ES-I3 (cell line): ENCODE data around the gene IRF4.

Experiments used
- H3K36me3 ChIP-seq: 2 replicates; pipeline ENCODE4 v1.6.1; 2013; ENCODE audit warnings: mild to moderate bottlenecking, low read length, control low read depth, moderate library complexity; ENCODE audit not compliant: insufficient read depth
- H3K4me1 ChIP-seq: 2 replicates; pipeline ENCODE4 v1.6.1; 2013; ENCODE audit warnings: mild to moderate bottlenecking, control low read depth, low read length; ENCODE audit not compliant: insufficient read depth
- H3K9ac ChIP-seq: 2 replicates; pipeline ENCODE4 v1.6.1; 2013; ENCODE audit warnings: low read depth, mild to moderate bottlenecking, low read length, moderate library complexity
- H3K9me3 ChIP-seq: 2 replicates; pipeline ENCODE4 v1.6.1; 2013; ENCODE audit warnings: mild to moderate bottlenecking, low read length, moderate library complexity; ENCODE audit not compliant: control insufficient read depth, insufficient read depth

The IRF4 gene

DNA sequence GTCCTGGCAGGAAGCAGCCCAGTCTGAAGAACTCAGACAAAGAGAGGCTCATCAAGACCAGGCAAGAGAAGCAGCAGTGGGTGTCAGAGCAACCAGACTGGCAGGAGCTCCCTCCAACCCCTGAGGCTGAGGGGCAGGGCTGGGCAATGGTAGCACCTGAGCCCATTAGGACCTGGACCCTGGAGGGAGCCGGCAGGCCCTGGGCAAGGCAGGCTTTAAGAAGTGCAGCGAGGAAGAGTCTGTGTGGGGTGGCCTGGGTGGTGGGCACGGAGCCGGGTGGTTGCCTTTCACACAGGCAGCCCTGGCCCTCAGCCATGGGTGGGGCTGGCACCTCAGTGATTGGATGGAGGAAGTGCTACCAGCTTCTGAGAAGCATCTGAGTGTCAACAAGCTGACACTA, 33.1 kb upstream of the IRF4 start:
- no peak overlapping the region for H3K9ac ChIP-seq
- no peaks in the 10 kb centered on the region for H3K4me1 ChIP-seq

GRCh38 chr6:358847-359246, 32.7 kb upstream of the IRF4 start:
- Histone ChIP-seq H3K4me1 (no peaks in the 10 kb centered on the region), H3K9me3 (peaks cover 9% of the 10 kb centered on the region; the same call in 1 of the 2 replicates), H3K9ac (no peak overlapping the region), H3K36me3 (no peaks in the 10 kb centered on the region)

More for the DNA sequence above, 33.1 kb upstream of the IRF4 start:
- Histone ChIP-seq H3K9me3 (peaks cover 7% of the 10 kb centered on the region; the same call in 1 of the 2 replicates), H3K36me3 (no peaks in the 10 kb centered on the region)

DNA sequence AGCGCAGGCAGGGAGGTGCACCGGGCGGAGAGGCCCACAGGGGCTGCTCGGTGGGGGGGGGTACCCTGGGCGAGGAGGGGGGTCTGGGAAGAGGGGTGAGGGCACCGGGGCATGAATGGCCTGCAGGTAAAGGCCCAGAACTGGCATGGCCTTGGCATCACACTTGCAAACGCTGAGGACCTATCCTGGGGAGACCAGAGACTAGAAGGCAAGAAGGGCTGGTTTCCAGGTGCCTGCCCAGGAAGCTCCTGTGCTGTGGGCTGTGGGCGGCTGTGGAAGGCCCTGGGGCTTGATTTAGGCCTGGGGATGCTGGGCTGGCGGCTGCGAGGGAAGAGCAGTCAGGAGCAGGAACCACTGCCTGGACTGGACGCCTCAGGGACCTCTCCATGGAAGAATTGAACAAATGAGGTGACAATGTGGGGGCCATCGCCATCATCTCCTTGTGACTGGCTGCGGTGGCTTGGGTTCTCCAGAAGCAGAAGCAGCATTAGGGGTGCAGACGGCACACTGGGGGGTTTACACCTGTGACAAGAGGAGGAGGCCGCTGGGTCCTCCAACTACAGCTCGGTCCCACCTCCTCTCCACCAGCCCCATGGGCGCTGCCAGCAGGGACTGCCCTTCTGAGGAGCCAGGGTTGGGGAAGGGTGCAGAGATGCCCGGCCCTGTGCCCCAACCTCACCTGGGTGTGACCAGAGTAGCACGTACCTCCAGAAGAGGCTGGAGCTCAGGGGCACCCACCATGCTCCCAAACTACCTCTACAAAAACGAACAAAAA, 32.1 kb upstream of the IRF4 start:
- H3K4me1 ChIP-seq, result no peaks in the 10 kb centered on the region
- peaks cover 12% of the 10 kb centered on the region; the same call in 1 of the 2 replicates for H3K9me3 ChIP-seq
- H3K9ac ChIP-seq, result no peak overlapping the region
- H3K36me3 ChIP-seq, result no peaks in the 10 kb centered on the region

- no peaks in the 10 kb centered on the region for H3K36me3 ChIP-seq
- no peak overlapping the region for H3K9ac ChIP-seq
- peaks cover 12% of the 10 kb centered on the region; the same call in 1 of the 2 replicates for H3K9me3 ChIP-seq
- H3K4me1 ChIP-seq, result no peaks in the 10 kb centered on the region
Measured at GRCh38 chr6:360349-360748, 31.2 kb upstream of the IRF4 start.

- Histone ChIP-seq H3K9ac (no peak overlapping the region), H3K36me3 (no peaks in the 10 kb centered on the region), H3K9me3 (peaks cover 12% of the 10 kb centered on the region; the same call in 1 of the 2 replicates), H3K4me1 (no peaks in the 10 kb centered on the region)
Measured at GRCh38 chr6:360764-361373, 30.7 kb upstream of the IRF4 start.

DNA sequence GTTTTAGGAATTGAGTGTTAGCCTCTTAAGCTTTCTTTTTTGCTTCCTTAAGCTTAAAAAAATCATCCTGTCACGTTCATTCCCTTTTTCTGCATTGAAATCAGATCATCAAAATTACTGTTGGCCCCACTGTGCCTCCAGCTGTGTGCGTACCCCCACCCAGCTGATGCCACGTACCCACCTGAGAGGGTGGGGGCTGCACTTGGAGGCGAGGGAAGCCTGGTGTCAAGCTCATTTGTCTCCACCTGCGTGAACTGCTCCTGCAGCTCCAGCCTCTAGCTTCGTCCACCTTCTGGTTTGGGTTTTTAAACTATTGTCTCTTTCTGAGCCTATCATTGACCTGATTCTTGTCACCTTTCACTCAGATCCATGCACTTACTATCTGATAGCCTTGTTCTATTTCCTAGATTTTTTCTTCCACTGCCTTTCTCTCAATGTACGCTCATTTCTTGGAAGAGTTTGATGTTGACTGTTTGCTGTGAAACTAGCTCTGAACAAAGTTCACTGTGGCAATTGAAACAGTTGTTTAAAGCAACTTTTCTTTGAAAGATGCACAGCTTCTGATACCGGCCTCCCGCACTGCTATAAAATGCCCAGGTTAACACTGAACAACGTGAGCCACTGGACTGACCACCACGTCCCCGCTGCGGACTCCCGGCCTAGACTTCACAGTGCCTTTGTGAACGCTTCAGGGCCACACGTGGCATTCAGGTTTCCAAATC, 30.0 kb upstream of the IRF4 start:
- peaks cover 12% of the 10 kb centered on the region; the same call in 1 of the 2 replicates for H3K9me3 ChIP-seq
- no peaks in the 10 kb centered on the region for H3K36me3 ChIP-seq
- no peak overlapping the region for H3K9ac ChIP-seq
- no peaks in the 10 kb centered on the region for H3K4me1 ChIP-seq

GRCh38 chr6:362231-362923, 29.2 kb upstream of the IRF4 start:
- H3K9me3 ChIP-seq, result peaks cover 12% of the 10 kb centered on the region; the same call in 1 of the 2 replicates
- no peak overlapping the region for H3K9ac ChIP-seq
- no peaks in the 10 kb centered on the region for H3K36me3 ChIP-seq
- H3K4me1 ChIP-seq, result no peaks in the 10 kb centered on the region

- Histone ChIP-seq H3K9me3 (peaks cover 12% of the 10 kb centered on the region; the same call in 1 of the 2 replicates), H3K9ac (no peak overlapping the region), H3K4me1 (no peaks in the 10 kb centered on the region), H3K36me3 (no peaks in the 10 kb centered on the region)
Measured at GRCh38 chr6:362924-363249, 28.7 kb upstream of the IRF4 start.

- no peak overlapping the region for H3K9ac ChIP-seq
- H3K36me3 ChIP-seq, result no peaks in the 10 kb centered on the region
- H3K4me1 ChIP-seq, result no peaks in the 10 kb centered on the region
- peaks cover 12% of the 10 kb centered on the region; the same call in 1 of the 2 replicates for H3K9me3 ChIP-seq
Measured at GRCh38 chr6:363291-363690, 28.3 kb upstream of the IRF4 start.

GRCh38 chr6:363909-364308, 27.6 kb upstream of the IRF4 start:
- H3K4me1 ChIP-seq, result no peaks in the 10 kb centered on the region
- no peaks in the 10 kb centered on the region for H3K36me3 ChIP-seq
- no peak overlapping the region for H3K9ac ChIP-seq
- H3K9me3 ChIP-seq, result peaks cover 12% of the 10 kb centered on the region; the same call in 1 of the 2 replicates

- H3K4me1 ChIP-seq, result no peaks in the 10 kb centered on the region
- no peak overlapping the region for H3K9ac ChIP-seq
- no peaks in the 10 kb centered on the region for H3K36me3 ChIP-seq
- H3K9me3 ChIP-seq, result peaks cover 12% of the 10 kb centered on the region; the same call in 1 of the 2 replicates
Measured at GRCh38 chr6:364609-365540, 26.7 kb upstream of the IRF4 start.

- no peak overlapping the region for H3K9ac ChIP-seq
- H3K9me3 ChIP-seq, result peaks cover 12% of the 10 kb centered on the region; the same call in 1 of the 2 replicates
Measured at GRCh38 chr6:365835-366234, 25.7 kb upstream of the IRF4 start.

More at GRCh38 chr6:365835-366234, 25.7 kb upstream of the IRF4 start:
- Histone ChIP-seq H3K4me1 (no peaks in the 10 kb centered on the region), H3K36me3 (no peaks in the 10 kb centered on the region)
